ENCODE measurements around the gene KCNQ1.

The KCNQ1 gene

GRCh38 chr11:2518111-2518982 lies 73.5 kb downstream of the KCNQ1 start:
- no peak overlapping the region for H3K4me3 ChIP-seq (ENCODE audit: low read depth, low read length)
- DNase-seq (ENCODE audit: low read depth), result no peak
- no peak for TF ChIP-seq CTCF (IDR thresholded peaks at IDR 0.05; ENCODE audit: insufficient read depth, low read depth, low read length, missing control alignments)

- DNase-seq (ENCODE audit: low read depth), result no peak
- H3K4me3 ChIP-seq (ENCODE audit: low read depth, low read length), result no peak overlapping the region
- TF ChIP-seq CTCF (IDR thresholded peaks at IDR 0.05; ENCODE audit: insufficient read depth, low read depth, low read length, missing control alignments), result no peak
Observed at GRCh38 chr11:2518983-2519340, 74.2 kb downstream of the KCNQ1 start.

- no peak for TF ChIP-seq CTCF (IDR thresholded peaks at IDR 0.05; ENCODE audit: insufficient read depth, low read depth, low read length, missing control alignments)
- no peak overlapping the region for H3K4me3 ChIP-seq (ENCODE audit: low read depth, low read length)
- DNase-seq (ENCODE audit: low read depth), result no peak
Observed at GRCh38 chr11:2519517-2519861, 74.7 kb downstream of the KCNQ1 start.

GRCh38 chr11:2519862-2520735 lies 75.3 kb downstream of the KCNQ1 start:
- no peak for DNase-seq (ENCODE audit: low read depth)
- no peak for TF ChIP-seq CTCF (IDR thresholded peaks at IDR 0.05; ENCODE audit: insufficient read depth, low read depth, low read length, missing control alignments)
- H3K4me3 ChIP-seq (ENCODE audit: low read depth, low read length), result no peak overlapping the region

- no peak for TF ChIP-seq CTCF (IDR thresholded peaks at IDR 0.05; ENCODE audit: insufficient read depth, low read depth, low read length, missing control alignments)
- no peak for DNase-seq (ENCODE audit: low read depth)
- no peak overlapping the region for H3K4me3 ChIP-seq (ENCODE audit: low read depth, low read length)
Observed at GRCh38 chr11:2520736-2521035, 75.9 kb downstream of the KCNQ1 start.

- no peak overlapping the region for H3K4me3 ChIP-seq (ENCODE audit: low read depth, low read length)
- DNase-seq (ENCODE audit: low read depth), result no peak
- TF ChIP-seq CTCF (IDR thresholded peaks at IDR 0.05; ENCODE audit: insufficient read depth, low read depth, low read length, missing control alignments), result no peak
Observed at GRCh38 chr11:2521081-2521732, 76.4 kb downstream of the KCNQ1 start.
